Calu3 (cell line): ENCODE results near the gene KLK14. TPM values are rescaled to one million over a fixed set of nuclear protein-coding genes. Genes with fewer than 3 reads are reported as not detected.

ENCODE experiments used
- BruUV-seq: library from RNA; stranded (reverse); fragments of 400-500 nt; replicated peaks from 2 replicates; lab custom pipeline; 2021; lab: Mats Ljungman, UMichigan
- CTCF ChIA-PET: fragments of 300-600 bp; sonication (Branson Sonifier 250); formaldehyde crosslinking; loops from one replicate; lab custom pipeline; 2022; ENCODE audit warnings: antibody characterized with exemption; lab: Charles Lee
- DNase-seq: peaks from one replicate; pipeline ENCODE4 v3.0.0; 2022
- H3K27ac Mint-ChIP-seq: one replicate; pipeline ENCODE4 v1.8.0; 2022; ENCODE audit warnings: mixed read lengths; ENCODE audit not compliant: unreplicated experiment
- H3K27me3 Mint-ChIP-seq: one replicate; pipeline ENCODE4 v1.8.0; 2022; ENCODE audit warnings: mixed read lengths; ENCODE audit not compliant: unreplicated experiment
- H3K36me3 Mint-ChIP-seq: one replicate; pipeline ENCODE4 v1.8.0; 2022; ENCODE audit warnings: mild to moderate bottlenecking, moderate library complexity, mixed read lengths; ENCODE audit not compliant: insufficient read depth, unreplicated experiment
- H3K4me1 Mint-ChIP-seq: one replicate; pipeline ENCODE4 v1.8.0; 2022; ENCODE audit warnings: mild to moderate bottlenecking, low read depth, mixed read lengths; ENCODE audit not compliant: unreplicated experiment
- H3K4me3 Mint-ChIP-seq: one replicate; pipeline ENCODE4 v1.8.0; 2022; ENCODE audit warnings: mild to moderate bottlenecking, low read depth, moderate library complexity, mixed read lengths; ENCODE audit not compliant: unreplicated experiment
- H3K9me3 Mint-ChIP-seq: one replicate; pipeline ENCODE4 v1.8.0; 2022; ENCODE audit warnings: low read depth, mixed read lengths; ENCODE audit not compliant: unreplicated experiment
- intact Hi-C: fragments of 100-400 bp; cut with micrococcal nuclease; formaldehyde crosslinking; loops from one replicate; pipeline ENCODE4 v1.10.0; 2022; ENCODE audit not compliant: unreplicated experiment
- total RNA-seq: library from RNA; stranded (reverse); gene quantifications from 2 replicates; pipeline ENCODE4 v1.2.3, GENCODE V29; 2022
- TF ChIP-seq, protein P1 (sequence below): fragments of 200-600 bp; IDR thresholded peaks from one replicate; pipeline ENCODE4 v1.8.0; 2022; ENCODE audit warnings: antibody characterized with exemption; ENCODE audit not compliant: unreplicated experiment

Gene KLK14
- total RNA-seq, 1 experiment from 2014 or later = 0.38 TPM

- TF ChIP-seq, protein P1, sequence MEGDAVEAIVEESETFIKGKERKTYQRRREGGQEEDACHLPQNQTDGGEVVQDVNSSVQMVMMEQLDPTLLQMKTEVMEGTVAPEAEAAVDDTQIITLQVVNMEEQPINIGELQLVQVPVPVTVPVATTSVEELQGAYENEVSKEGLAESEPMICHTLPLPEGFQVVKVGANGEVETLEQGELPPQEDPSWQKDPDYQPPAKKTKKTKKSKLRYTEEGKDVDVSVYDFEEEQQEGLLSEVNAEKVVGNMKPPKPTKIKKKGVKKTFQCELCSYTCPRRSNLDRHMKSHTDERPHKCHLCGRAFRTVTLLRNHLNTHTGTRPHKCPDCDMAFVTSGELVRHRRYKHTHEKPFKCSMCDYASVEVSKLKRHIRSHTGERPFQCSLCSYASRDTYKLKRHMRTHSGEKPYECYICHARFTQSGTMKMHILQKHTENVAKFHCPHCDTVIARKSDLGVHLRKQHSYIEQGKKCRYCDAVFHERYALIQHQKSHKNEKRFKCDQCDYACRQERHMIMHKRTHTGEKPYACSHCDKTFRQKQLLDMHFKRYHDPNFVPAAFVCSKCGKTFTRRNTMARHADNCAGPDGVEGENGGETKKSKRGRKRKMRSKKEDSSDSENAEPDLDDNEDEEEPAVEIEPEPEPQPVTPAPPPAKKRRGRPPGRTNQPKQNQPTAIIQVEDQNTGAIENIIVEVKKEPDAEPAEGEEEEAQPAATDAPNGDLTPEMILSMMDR = no peak
- H3K27me3 Mint-ChIP-seq = no peaks in the 10 kb centered on the region
- intact Hi-C loops = no loop called here
- CTCF ChIA-PET = interaction anchor here (0.6 kb wide), 1 partner anchor 11 kb away, joined by 4 read pairs; no protein-coding TSS in a partner anchor
- H3K4me1 Mint-ChIP-seq = peaks cover 19% of the 10 kb centered on the region
- H3K9me3 Mint-ChIP-seq = no peaks in the 10 kb centered on the region
- DNase-seq = no peak
- no peak overlapping the region for H3K27ac Mint-ChIP-seq
- BruUV-seq = no TSS peak
- H3K36me3 Mint-ChIP-seq = peaks cover 42% of the 10 kb centered on the region
- no peak overlapping the region for H3K4me3 Mint-ChIP-seq
Observed at GRCh38 chr19:51102991-51103390, 20.3 kb upstream of the KLK14 start.

GRCh38 chr19:51101171-51101865 lies 18.6 kb upstream of the KLK14 start:
- Mint-ChIP-seq H3K27ac (no peak overlapping the region), H3K9me3 (no peaks in the 10 kb centered on the region), H3K4me3 (no peak overlapping the region), H3K36me3 (peaks cover 42% of the 10 kb centered on the region), H3K4me1 (peaks cover 17% of the 10 kb centered on the region), H3K27me3 (no peaks in the 10 kb centered on the region)
- TF ChIP-seq, protein P1 = no peak
- DNase-seq = no peak
- intact Hi-C loops = no loop called here
- CTCF ChIA-PET = interaction anchor here (0.6 to 0.7 kb wide), 2 partner anchors 332 to 561 kb away, joined by 3 to 4 read pairs; no protein-coding TSS in a partner anchor
- BruUV-seq = no TSS peak

- H3K27ac Mint-ChIP-seq = no peak overlapping the region
- no peak overlapping the region for H3K4me3 Mint-ChIP-seq
- peaks cover 17% of the 10 kb centered on the region for H3K4me1 Mint-ChIP-seq
- no TSS peak for BruUV-seq
- peaks cover 42% of the 10 kb centered on the region for H3K36me3 Mint-ChIP-seq
- no peaks in the 10 kb centered on the region for H3K9me3 Mint-ChIP-seq
- H3K27me3 Mint-ChIP-seq = no peaks in the 10 kb centered on the region
- intact Hi-C loops = no loop called here
- TF ChIP-seq, protein P1 = no peak
- CTCF ChIA-PET = interaction anchor here (0.7 kb wide), 1 partner anchor 333 kb away, joined by 4 read pairs; no protein-coding TSS in a partner anchor
- DNase-seq = no peak
Observed at GRCh38 chr19:51100601-51101000, 17.9 kb upstream of the KLK14 start.

DNA sequence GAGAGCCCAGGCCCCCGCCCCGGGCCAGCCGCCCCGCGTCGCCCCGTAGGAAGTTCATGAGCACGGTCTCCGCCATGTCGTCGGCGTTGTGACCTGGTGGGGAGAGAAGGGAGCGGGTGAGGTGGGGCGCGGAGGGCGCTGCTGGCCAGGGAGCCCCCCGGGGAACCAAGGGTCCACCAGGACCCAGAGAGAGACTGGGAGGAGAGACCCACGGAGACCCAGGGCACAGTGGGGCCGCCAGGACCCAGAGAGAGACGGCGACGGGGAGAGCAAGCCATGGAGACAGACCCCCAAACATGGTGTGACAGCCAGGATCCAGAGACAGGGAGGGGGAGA lies 16.3 kb upstream of the KLK14 start:
- CTCF ChIA-PET = no interaction called here
- intact Hi-C loops = loop anchor here (5.0 kb wide), 2 partner anchors 192 to 297 kb away; no protein-coding TSS in a partner anchor
- H3K36me3 Mint-ChIP-seq = peaks cover 49% of the 10 kb centered on the region
- no peaks in the 10 kb centered on the region for H3K27me3 Mint-ChIP-seq
- TF ChIP-seq, protein P1 = no peak
- no peak overlapping the region for H3K4me3 Mint-ChIP-seq
- H3K27ac Mint-ChIP-seq = no peak overlapping the region
- peaks cover 24% of the 10 kb centered on the region for H3K4me1 Mint-ChIP-seq
- H3K9me3 Mint-ChIP-seq = no peaks in the 10 kb centered on the region
- DNase-seq = no peak
- BruUV-seq = no TSS peak
